Activated T-cell treated with anti-CD3 and anti-CD28 coated beads for 4 hours (primary cell): ENCODE data around the gene NALF2.

Experiments
- DNase-seq: peaks from one replicate; pipeline ENCODE4 v3.0.0-alpha.2; 2020

NALF2 gene

DNA sequence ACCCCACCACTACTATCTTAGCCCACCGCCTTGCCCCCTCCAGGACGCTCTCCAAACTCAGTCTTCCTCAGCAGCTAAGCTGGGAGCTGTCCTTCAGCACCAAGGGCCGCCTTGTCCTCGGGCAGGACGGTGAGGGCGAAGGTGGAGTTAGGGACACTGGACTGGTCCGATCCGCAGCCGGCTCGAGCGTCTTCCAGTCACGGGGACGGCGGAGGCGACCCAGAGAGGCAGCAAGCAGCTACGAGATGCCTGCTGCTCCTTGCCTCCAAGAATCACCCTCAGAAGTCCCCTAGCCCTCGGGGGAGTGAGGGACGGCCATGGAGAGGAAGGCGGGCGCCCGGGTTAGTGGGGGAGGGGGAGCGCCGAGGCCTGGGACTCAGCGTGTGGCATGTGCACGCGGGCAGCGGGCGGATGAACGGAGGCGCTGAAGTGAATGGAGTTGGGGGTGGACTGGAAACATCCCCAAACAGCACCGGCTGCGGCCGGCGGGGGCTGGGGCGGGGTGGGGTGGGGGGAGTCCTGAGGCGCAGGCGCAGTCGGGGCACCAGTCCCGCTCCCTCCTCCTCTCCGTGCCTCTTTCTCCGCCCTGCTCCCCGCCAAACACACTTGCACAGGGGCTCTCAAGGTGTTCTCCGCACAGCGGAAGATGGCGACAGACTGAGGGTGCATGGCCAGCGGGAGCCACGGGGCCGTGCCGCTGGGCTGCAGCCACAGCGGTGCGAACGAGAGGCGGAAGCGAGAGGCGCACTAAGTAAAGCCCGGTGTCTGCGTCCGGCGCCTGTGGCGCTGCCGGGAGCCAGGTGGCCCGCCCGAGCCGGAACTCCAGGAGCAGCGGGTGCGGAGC, at the start of gene NALF2:
TSS of gene NALF2 (plus strand) at position 545 of the 844 bp plus-strand sequence. CDS start 957 bp downstream, outside the sequence.
- DNase-seq: no peak

DNA sequence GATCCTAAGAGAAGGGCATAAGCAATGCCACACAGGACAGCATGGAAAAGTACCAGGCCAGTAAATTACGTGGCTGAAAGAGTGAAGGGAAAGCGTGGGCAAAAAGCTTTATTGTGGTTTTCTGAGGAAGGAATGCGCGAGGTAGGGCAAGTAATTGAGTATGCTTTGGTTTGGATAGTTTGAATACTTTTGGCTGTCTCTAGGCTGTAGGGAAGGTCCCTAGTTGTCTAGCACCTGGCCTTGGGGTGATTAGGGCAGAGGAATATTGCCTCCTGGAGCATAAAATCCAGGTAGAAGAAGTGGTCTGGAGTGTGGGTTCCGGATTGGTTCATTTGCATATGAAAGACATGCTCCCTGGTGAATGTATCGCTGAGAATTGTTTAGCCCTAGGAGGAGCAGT, 46.4 kb upstream of the NALF2 start:
- no peak for DNase-seq

DNA sequence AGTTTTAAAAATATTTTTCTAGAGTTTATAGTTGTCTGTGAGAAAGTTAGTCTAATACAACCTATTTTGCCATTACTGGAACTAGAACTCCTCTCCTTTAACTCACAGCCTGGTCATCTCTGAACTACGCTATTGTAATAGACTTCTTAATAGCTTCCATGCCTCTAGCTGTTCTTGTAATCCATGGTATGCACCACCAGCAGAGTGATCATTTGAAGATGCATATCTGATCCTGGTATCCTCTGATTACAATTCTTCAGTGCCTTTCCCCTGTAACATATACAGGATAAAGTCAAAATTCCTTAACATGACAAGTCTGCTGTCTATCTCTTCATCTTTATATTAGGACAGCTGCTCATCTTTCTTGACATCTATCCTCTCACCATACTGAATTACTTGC, 37.6 kb upstream of the NALF2 start:
- DNase-seq: no peak

DNA sequence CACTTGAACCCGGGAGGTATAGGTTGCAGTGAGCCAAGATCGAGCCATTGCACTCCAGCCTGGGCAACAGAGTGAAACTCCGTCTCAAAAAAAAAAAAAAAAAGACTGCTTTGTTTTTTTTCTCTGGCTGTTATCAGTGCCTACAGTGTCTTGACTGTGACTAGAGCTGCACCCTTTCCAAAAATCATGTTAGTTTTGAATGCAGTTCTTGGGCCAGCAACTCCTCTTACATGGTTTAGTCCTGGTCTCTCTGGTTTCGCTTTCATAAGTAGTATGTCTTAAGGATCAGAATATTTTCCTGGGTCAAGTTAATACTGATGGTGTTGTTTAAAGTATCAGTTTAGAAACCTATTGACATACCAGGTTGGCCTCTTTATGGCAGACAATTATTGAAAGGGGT, 34.2 kb upstream of the NALF2 start:
- no peak for DNase-seq

DNA sequence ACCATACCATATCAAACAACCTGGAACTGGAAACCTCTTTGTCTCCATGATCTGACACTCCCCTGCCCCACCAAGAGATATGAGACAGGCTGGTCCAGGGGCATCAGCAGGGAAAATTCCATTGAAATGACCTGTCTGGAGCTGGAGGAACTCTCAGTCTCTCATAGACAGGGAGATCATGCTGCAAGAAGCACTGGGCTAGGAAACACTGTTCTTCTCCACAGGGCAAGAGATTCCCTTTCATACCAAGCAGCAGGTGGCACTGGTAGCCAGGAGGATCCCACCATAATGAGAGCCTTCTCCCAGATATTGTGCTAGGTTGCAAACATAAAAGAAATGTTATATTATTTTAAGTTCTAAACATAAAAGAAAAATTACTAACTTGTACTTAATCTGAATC, 14.5 kb upstream of the NALF2 start:
- no peak for DNase-seq

DNA sequence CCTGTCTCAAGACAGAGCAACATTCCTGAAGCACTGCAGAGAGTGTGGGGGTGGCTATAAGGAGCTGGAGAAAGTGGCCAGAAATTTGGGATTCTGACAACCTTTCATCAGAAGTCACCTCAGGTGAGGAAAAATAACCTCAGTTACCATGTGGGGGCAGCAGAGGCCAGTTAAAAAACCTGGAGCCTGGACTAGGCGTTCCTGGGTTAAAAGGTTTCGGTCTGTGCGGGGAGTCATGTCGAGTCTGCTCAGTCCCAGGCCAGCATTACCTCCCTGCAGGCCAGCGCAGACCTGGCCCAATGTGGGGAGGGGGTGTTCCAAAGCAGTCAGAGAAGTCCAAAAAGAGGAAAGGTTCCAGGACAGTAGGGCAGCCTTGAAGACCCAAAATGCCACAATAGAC, 10.9 kb upstream of the NALF2 start:
- DNase-seq: no peak

DNA sequence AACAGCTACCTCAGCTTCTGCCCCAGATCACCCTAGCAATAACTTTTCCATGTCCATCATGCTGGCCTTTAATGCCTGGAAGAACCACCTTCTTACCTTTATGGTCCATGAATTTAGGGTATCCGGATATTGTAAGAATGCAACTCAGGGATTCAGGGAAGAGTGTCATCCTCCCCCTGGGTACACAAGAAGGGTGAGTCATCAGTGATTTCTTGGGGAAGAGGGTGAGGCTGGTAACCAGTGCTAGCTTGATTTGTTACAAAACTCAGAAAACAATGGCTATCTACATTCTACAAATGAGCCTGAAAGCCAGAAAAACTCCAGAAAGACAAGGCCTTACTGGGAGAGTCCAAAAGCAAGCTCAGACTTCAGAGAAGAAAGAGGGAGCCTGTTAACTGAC, 10.4 kb upstream of the NALF2 start:
- no peak for DNase-seq

DNA sequence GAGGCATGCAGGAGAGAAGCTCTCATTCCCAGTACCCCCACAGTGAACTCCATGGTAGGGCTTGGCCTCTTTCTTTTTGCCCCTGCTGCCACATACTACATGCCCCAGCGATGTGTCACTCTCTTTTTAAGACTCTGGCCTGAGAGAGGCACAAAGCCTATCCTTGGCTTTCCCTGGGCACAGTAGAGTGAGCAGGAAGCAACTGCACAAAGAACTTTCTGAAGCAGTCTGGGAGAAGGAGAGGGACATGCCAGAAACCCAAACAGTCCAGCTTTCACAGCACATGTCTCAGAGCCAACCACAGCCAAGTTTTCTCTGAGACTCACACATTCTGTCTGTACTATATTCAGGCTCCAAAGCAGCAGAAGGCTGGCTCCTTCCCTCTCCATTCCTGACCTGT, 7.9 kb upstream of the NALF2 start:
- DNase-seq: no peak

DNA sequence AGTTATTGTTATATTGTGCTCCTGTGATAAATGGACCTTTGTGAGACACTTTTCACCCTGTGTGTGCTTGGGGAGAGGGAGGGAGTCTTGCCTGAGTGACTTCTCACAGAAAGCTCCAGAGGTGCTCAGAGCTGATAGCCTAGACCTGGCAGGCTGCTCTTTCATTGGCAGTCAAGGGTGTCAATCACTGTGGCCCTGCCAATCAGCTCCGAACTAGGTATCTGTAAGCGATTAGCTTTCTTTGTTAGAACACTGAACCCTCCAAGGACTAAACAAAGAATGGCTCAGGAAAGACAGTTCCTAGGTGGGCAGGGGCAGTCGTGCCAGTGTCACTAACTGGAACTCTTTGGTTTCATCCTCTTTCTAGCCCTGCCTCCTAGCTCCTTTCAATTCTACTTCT, 2.7 kb upstream of the NALF2 start:
- no peak for DNase-seq

DNA sequence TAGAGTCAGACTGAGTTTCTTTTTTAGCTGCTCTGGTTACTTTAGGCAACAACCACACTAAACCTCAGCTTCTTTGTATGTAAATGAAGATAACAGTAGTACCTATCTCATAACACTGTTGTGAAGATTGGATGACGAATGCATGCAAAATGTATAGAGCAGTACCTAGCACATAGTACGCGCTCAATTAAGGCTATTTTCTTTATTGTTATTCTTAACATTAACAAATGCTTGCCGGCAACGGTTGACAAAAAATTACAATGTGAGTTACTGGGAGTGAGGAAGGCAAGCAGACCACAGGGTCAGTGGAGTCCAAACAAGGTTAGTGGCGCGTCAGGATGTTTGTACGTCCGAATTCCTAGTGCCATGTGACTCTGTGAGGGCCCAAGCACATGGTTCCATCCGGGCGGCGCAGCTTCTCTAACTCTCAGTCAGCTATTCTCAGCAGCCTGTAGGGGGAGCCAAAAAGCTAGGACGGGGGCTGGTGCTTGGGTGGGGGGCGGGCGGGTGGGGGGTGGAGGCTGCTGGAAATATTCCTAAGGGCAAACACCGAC, 821 bp upstream of the NALF2 start:
- DNase-seq: no peak

DNA sequence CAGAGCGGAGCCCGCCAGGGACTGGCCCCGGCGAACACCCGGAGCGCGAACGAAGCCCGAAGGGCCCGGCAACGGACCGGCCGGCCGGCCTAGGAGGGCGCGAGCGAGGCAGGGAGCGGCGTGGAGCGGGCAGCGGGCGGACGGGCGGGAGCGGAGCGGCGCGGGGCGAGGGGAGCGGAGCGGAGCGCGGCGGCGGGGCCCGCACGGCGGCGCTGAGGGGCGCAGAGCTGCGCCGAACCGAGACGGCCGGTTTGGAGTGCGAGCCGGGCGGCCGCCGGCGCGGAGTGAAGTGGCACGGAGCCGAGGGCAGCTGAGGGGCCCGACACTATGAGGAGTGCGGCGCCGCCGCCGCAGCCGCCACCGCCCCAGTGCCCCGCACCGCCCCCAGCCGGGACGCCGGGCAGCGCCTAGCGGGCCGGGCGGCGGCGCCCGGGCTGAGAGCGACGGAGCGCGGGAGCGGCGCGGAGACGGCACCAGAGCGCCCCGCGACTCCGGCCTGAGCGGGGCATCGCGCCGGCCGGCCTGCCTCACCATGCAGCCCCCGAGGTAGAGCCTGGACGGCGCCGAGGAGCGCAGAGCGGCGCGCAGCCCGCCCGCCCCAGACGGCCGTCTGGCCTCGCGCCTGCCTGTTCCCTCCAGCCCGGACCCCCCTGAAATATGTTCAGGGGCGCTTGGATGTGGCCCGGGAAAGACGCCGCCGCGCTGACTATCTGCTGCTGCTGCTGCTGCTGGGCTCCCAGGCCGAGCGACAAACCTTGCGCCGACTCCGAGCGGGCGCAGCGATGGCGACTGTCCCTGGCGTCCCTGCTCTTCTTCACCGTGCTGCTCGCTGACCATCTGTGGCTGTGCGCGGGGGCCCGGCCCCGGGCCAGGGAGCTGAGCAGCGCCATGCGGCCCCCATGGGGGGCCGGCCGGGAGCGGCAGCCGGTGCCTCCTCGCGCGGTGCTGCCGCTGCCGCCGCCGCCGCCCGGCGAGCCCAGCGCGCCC, 793 bp downstream of the NALF2 start:
- DNase-seq: no peak

DNA sequence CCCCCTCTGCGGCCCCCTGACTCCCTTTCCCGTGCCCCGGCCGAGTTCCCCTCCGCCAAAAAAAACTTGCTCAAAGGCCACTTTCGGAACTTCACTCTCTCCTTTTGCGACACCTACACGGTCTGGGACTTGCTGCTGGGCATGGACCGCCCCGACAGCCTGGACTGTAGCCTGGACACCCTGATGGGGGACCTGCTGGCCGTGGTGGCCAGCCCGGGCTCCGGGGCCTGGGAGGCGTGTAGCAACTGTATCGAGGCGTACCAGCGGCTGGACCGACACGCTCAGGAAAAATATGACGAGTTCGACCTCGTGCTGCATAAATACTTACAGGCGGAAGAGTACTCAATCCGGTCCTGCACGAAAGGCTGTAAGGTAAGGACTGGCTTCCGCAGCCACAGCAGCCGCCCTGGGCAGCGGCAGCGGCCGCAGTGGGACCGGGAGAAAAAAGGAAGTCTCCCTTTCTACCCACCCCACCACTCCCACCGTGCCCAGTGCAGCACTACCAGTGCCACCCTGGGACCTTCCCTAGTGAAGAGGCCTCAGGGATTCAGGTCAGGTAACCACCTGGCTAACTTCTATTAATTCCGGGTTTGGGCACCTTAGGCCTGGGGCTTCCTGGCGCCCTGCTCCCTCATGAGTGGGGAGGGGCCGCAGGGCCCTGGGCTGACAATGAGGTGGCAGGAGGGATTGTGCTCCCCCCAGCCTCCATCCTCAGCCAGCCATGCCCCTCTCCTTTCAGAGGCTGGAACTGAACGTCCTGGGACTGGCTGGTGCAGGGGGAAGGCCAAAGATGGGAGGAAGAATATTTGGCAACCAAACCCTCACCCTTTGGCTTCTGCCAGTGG, 1.9 kb downstream of the NALF2 start:
- no peak for DNase-seq

DNA sequence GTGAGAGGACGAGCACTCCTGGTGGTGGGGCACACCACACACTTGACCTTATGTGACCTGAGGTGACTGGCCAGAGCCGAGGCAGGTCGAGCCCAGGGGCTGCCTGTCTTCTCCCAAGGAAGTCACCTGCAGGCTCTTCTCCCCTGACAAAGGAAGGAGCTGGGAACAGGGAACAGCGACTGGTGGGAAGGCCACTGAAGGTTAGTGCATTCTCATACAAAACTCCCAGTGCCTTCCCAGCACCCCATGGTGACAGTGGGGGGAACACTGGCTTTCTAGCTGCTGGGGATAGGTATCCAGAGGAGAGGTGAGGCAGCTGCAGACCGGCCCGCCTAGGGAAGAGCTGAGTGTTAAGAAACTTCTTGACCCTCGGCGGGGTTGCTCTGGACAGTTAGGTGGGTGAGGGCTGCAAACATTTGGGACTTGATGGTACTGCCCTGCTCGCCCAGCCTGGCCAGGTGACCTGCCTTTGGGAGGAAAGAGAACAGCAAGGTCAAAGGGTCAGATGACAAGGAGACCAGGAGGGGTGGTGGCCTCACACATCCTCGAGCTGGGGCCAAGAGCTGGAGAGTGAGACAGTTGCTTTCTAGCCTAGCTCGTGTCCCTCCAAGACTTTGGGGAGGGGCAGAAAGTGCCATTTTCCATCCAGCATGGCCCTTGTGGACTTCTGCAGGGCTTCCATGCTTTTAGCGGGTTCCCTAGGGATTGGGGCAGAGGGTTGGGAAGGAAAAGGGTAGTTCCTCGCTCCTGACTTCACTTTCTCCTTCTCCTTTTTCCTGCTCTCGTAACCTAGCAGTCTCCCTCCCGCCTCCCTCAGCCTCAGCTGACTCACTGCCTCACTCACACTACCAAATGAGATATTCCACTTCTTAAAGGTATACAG, 2.7 kb downstream of the NALF2 start:
- no peak for DNase-seq

DNA sequence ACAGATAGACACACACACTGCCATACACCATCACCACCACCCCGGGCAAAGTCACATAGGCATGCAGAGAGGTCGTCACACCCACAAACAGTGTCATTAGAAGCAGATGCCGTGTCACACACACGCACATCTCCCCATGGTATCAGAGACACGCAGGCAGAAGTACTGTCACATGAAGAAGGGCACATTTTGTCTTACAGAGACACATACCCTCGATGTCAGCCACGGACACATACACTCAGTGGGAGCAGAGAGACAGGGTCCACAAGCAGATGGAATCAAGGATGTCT, 3.3 kb downstream of the NALF2 start:
- DNase-seq: no peak

DNA sequence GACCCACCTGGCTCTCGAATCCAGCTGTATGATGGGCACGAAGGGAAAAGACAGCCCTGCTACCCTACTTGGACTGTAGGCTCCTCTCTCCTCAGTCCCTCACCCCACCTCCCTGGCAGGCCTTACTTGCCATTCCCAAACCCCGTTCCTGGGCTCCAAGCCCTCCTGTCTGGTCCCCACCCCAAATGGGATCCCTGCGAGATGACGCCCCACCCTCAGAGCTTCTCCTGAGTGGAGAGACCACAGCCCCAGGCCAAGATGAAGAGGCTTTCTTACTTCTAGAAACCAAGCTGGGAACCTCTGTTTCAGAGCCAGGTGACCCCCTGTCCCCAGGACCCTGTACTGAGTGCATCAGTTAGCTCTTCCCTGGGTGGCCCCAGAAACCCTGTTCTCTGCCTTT, 4.5 kb downstream of the NALF2 start:
- no peak for DNase-seq

DNA sequence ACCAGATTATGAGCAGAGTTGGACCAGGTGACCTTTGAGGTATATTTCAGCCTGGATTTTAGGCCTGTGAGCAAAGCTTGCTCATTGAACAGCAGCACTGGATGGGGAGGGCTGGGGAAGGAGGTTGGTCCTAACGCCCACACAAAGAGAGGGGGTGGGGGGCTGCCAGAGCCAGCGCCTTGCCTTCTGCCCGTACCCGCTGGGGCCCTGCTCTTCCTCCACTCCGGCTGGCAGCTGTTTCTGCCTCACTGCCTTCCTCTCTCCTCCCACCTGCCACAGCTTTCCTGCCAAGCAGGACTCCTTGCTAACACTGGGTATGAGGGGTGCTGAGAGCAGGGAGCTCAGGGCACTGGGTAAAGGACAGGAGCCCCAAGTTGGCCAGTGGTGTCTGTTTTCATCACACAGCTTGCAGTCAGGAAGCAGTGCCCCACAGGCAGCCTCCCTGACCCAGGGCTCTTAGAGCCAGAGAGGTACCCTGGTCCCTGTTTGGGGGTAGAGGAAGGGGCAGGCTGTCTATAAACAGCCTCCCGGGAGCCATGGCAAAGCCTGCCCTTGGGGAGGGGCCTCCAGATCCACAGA, 6.1 kb downstream of the NALF2 start:
- no peak for DNase-seq

DNA sequence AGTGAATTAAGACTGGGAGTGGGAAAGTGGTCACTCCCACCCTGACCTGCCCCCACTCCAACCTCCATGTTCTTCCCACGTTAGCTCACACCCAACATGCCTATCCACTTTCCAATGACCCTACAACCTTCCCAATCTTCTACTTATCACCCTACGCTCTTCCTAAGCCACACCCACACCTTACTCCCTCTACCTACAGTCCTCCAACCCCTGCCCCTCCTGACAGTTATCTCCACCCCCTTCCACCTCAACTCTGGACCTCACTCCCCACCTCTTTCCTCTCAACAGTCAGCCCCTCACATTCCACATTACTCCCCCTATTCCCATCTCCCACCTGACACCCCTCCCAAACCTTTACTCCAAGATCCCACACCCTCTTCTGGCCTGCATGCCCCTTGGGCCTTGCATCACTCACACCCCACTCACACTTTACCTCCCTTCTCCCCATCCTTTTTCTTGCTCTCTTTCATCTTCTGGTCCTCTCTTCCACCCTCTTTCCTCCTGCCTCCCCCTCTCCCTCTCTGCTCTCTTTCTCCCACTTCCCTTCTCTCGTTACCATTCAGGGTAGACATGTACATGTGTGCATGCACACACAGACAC, 6.9 kb downstream of the NALF2 start:
- no peak for DNase-seq

DNA sequence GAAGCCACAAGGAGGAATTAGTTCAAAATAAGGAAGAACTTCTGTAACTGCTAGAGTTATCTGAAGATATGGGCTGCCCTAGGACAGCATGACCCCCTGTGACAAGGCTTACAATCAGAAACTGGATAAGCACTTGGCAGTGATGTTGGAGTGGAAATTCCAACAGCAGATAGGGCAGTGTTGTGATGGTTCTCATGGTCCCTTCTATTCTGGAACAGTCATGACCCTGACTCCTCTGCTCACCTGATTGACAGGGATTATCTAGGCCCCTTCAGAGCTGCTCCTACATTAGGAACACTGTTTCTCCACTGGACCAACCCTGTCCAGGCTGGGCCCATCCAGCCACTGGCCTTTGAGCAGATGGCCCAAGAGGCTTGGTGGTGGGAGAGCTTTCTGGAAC, 17.9 kb downstream of the NALF2 start:
- no peak for DNase-seq

DNA sequence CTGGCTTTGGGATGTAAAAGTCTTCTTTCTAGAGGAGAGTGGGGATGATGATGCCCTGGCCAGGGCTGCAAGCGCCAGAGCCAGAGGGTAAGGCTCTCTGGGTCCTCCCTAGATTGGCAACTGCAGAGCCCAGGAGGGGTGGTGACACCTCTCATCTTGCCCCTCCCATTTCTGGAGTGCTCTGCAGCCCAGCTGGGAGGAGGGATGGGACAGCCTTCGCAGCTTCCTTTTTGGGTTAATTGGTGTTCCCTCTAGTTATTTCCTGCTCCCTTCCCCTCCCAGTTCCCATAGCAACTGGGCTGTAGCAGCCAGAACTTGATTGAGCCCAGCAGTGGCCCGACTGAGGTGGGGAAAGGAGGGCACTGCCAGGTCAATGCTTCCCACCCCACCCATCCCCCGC, 19.2 kb downstream of the NALF2 start:
- no peak for DNase-seq

DNA sequence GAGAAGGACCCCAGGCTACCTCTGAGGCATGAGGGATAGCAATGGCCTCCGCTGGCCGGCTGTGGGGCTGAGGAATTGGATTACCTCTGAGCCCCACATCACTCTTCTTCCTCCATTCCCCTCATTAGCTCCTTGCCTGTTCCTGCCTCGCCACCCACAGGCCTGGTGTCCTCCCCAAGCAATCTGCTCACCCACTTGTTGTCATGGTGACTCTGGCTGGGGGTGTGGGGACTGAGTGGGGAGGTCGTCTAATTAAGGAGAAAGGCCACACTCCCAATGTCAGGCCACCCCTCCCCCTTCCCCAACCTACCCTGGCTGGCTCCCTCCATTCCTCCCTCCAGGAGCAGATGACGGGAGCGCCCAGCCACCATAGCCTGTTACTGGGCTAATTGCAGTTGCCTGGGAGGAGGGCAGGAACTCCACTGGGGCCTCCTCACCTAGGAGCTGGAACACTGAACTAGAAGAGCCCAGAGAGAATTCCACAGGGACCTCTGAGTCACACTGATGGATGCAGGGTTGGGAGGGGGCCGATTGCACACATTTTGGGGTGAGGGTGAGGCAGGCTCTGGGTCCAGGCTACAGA, 20.7 kb downstream of the NALF2 start:
- DNase-seq: no peak

DNA sequence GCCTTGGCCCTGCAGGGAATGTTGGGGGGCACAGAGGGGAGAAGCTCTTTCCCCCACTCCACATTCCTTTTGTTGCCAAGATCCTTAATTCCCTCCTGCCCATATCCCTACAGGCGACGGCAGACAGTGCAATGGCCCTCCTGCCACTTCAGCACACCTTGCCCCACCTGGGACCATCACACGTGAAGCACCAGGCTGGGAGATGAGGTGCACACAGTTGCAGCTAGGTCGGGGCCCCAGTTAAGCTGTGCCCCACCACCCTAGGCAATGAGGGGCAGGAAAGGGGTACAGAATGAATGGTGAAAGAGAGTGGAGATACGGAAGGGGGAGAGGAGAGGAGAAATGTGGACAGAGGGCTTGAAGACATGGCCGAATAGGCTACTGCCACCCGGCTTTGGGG, 26.2 kb downstream of the NALF2 start:
- no peak for DNase-seq
